SH-SY5Y (cell line): ENCODE results near the gene TMEM132A.

Experiments
- GATA2 ChIP-seq: IDR thresholded peaks from 2 replicates; pipeline ENCODE4 v1.6.1; 2011; ENCODE audit warnings: mild to moderate bottlenecking, low read depth, low read length
- GATA3 ChIP-seq: IDR thresholded peaks from 2 replicates; pipeline ENCODE4 v1.6.1; 2011; ENCODE audit warnings: low read depth, mild to moderate bottlenecking, low read length, moderate library complexity

DNA sequence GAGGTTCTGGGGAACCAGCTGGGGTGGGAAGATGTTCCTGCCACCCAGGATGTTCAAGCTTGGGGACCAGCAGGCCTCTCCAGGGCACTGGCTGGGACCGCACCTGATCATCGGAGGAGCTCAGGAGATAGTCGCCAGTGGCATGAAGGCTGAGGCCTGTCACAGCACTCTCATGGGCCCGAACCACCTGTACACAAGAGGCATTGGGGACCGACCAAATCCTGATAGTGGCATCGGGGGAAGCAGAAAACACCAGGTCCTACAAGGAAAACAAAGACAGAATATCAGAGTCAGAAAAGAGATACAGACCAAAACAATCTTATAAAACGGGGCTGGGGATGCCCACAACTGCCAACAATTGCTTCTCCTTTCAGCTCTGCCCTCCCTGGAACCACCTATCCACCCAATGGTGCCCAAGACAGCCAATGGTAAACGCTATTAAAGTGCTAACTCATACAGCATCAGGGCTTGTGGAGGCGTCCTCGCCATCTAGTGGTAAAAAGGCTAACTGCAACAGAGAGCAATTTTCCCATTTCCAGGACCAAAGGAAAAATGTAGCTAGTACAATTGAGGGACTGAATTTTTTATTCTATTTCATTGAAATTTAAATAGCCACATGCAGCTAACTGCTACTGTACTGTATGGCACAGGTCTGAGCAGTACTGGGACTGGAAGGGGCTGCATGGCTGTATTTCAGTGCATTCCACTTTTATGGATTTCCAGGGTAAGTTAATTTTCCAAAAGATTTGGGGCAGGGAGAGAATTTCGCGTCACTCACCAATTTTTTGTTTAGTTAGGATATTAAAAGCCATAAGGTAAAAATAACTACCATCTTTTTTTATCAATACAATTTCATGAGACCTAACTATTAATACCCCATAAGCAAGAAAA is 25.0 kb upstream of the TMEM132A start:
- TF ChIP-seq GATA3, result no peak
- TF ChIP-seq GATA2, result no peak
